Hepatocyte (in vitro differentiated cells): ENCODE results near the gene YARS1.

Experiments used
- CTCF ChIP-seq: fragments of 200-600 bp; sonication (generic); IDR thresholded peaks from 2 replicates; pipeline ENCODE4 v1.5.1; 2016; ENCODE audit warnings: antibody characterized with exemption, mild to moderate bottlenecking; ENCODE audit not compliant: poor library complexity
- EZH2 ChIP-seq: fragments of 200-600 bp; sonication (generic); IDR thresholded peaks from 2 replicates; pipeline ENCODE4 v1.6.1; 2016; ENCODE audit warnings: antibody characterized with exemption, mild to moderate bottlenecking, borderline replicate concordance
- EZH2phosphoT487 ChIP-seq: fragments of 200-600 bp; sonication (generic); IDR thresholded peaks from one replicate; pipeline ENCODE4 v1.6.1; 2018; ENCODE audit warnings: antibody characterized with exemption, mild to moderate bottlenecking, low read depth, moderate library complexity; ENCODE audit not compliant: unreplicated experiment, severe bottlenecking

- TF ChIP-seq CTCF: no peak
- TF ChIP-seq EZH2: no peak
- TF ChIP-seq EZH2phosphoT487: no peak
Observed at GRCh38 chr1:32744071-32744425, 73.1 kb downstream of the YARS1 start.
